ENCODE data around the gene KCNH8.
"Not testable (repeated sequence)": the region's sequence is repeated elsewhere in the genome, so short reads cannot be mapped to it uniquely, and the experiment has no call there.

KCNH8 gene

DNA sequence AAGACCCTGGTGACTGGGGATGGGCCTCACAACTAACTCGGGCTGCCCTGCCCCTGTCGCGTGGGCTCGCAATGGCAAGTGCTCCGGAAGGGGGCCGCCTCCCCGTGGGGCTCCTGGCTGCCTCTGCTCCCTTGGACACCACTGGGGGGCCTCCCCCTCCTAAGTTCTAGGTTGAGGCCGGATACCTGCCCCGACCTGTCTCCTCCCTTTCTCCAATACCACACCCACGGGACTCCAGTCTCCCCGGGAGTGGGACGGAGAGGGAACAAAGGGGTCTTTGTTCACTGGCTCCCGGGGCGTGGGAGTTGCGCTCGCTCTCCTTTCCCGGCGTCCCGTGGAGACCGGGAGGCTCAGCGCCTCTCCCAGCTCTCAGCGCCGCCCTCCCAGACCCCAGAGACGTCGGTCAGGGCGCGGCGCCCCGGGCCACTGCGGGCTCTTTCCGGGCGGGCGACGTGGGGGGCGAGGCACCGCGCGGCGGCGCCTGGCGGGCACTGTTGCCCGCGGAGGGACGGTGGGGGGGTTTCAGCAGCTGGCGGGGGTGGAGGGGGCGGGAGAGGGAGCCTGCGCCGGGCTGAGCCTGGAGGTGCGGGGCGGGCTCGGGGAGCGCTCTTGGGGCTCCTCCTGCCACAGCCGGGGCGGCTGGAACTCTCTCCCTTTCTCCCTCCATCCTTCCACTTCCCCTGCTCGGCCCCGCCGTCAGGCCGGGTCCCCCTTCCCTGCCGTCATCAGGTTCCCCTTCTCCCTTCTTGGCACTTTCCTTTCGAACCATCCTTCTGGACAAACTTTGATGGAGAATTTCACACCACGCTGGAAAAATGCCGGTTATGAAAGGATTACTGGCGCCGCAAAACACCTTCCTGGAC lies at the start of gene KCNH8:
Gene KCNH8 (plus strand): TSS at position 606 of the 863 bp plus-strand sequence. CDS start 210 bp downstream, at position 816.
- FAIRE-seq = no peak

DNA sequence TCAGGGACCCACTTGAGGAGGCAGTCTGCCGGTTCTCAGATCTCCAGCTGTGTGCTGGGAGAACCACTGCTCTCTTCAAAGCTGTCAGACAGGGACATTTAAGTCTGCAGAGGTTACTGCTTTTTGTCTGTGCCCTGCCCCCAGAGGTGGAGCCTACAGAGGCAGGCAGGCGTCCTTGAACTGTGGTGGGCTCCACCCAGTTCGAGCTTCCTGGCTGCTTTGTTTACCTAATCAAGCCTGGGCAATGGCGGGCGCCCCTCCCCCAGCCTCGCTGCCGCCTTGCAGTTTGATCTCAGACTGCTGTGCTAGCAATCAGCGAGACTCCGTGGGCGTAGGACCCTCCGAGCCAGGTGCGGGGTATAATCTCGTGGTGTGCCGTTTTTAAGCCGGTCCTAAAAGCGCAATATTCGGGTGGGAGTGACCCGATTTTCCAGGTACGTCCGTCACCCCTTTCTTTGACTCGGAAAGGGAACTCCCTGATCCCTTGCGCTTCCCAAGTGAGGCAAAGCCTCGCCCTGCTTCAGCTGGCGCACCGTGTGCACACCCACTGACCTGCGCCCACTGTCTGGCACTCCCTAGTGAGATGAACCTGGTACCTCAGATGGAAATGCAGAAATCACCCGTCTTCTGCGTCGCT lies 45.5 kb upstream of the KCNH8 start:
- FAIRE-seq = not testable (repeated sequence)

DNA sequence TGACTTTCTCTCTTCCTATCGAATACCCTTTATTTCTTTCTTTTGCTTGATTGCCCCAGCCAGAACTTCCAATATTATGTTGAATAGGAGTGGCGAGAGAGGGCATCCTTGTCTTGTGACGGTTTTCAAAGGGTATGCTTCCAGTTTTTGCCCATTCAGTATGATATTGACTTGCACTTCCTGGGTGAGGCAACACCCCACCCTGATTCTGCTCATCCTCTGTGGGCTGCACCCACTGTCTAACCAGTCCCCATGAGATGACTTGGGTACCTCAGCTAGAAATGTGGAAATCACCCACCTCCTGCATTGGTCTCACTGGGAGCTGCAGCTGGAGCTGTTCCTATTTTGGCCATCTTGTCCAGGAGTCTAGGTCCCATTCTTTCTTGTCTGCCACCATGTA lies 44.8 kb upstream of the KCNH8 start:
- no peak for FAIRE-seq

DNA sequence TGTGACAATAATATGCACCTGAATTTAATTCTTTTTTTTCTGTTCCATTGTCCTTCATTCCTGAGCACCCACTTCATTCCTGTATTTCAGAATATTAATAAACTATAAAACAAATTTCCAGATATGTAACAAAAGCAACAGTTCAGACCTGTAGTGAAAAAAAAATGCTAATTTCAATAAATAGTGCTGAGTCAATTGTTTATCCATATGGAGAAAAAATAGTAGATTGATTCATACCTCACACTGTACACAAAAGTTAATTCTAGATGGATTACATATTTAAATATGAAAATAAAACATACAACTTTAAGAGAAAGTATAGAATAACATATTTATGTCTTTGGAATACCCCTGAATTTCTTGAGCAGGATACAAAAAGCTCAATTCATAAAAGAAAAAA lies 43.9 kb upstream of the KCNH8 start:
- no peak for FAIRE-seq

DNA sequence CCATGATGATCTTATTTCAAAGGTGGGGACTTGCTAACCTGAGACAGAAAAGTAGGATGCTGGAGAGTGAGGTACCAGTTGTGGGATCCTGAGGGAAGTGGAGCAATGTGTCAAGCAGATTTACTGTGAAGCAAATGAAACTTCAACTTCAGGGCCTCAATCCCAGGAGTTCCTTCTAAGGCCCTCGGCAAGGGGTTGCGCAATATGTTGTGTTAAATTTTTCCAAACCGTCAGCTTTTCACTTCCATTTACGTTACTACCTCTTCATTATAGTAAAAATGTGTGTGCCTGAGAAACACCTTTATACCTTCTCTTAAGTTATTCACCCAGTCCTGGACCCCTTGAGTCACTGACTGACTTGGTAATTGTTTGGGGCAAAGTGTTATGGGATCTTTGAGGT lies 42.5 kb upstream of the KCNH8 start:
- FAIRE-seq = no peak

DNA sequence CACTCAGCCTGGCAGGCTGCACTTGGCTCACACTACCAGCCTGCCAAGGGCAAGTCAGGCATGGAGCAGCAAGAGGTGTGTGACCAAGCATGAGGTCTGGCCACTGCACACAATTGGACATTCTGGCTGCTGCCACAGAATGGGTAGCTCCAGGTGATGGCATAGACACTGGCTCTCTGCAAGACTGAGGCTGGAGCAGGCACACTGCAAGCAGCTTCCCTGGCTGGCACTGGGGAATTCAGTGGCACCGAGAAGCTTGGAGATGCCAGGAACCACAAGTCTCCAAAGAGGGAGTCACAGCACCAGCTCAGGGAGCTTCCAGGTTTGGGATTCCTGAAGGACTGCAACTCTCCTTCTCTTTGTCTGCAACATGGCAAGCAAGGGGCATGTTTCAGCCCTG lies 42.0 kb upstream of the KCNH8 start:
- no peak for FAIRE-seq

DNA sequence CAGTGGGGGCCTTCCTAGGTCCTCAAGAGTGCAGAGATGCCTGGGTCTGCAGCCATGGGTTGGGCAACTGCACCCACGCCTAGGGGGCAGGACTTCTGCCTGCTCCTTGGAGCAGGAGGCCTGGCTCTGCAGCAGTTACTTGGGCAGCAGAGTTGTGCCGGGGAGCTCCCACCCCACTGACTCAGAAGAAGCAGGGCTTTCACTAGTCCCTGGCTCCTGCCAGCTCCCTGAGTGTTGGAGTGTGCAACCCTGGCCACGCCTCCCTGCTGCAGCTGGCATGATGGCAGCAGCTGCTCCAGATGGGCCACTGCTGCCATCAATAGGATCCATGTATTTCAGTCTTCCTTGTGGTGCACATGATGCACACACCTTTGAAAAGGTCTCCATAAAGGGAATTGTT lies 40.6 kb upstream of the KCNH8 start:
- no peak for FAIRE-seq

DNA sequence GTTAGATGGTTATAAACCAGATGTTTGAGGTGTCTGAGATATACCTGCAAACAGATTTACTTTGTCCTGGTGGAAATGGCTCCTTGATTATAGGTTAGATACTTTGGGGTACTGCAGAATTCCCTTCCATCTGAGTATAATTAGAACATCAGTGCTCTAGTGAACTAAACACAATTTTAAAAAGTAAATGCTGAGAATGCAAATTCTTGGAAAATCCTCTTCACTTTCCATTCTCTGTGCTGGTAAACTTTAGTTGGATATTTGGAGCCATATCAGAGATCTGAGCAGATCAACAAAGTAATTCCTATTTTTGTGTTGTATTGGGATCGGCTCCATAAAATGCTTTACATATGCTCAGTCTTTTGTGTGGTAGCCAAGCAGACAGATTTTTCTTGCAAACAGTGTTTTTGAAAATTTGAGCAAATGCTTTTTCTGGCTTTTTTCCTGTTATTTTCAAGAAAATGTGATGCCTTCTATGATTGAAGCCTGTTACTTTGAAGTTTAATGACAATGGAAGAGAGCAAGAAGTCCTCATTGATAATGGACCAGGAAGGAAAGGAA lies 37.9 kb upstream of the KCNH8 start:
- FAIRE-seq = no peak

DNA sequence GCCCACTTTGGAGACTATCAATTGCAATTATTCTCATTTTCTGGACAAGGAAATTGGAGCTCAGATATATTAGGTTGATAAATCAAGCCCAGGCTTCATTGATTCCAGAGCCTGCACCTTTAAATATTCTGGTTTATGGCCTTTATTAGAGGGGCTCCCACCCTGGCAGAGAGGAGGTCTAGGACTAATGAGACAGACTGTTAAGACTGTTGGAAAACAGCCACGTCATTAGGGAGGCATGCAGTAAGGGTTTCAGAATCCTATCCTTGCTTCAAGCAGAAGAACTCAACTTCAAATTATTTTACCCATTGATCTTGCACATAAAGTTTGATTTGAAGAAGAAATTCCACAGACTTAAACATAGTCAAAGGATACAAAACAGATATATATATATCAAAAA lies 33.8 kb upstream of the KCNH8 start:
- no peak for FAIRE-seq

DNA sequence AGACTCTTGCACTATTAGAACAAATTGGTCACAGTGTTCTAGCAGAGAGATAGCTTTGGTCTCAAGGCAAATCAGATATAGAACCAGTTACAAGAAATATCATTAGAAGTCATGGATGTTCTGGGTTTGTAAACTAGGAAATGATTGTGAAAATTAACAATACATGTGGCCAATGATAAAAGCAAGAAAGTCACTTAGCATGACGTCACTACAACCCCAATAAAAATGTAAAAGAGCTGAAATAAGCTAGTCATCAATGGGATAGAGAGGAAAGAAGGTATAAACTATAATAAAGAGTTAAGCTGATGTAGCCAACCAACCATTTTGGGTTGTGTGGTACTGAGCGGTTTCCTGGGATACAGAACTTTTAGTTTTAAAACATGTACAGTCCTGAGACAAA lies 32.1 kb upstream of the KCNH8 start:
- no peak for FAIRE-seq

DNA sequence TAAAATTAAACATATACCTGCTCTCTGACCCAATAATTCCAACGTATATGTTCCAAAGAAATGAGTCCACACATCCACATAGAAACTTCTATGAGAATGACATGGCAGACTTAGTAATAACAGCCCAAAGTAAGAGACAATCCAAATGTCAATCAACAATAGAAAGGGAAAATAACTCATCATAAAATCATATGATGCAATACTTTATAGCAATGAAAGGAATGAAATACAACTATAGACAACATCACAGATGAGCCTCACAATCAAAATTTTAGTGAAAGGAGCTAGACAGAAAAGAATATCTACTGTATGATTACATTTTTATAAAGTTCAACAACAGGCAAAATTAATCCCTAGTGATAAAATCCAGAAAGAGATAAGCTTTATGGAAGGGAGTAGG lies 23.6 kb upstream of the KCNH8 start:
- FAIRE-seq = no peak

DNA sequence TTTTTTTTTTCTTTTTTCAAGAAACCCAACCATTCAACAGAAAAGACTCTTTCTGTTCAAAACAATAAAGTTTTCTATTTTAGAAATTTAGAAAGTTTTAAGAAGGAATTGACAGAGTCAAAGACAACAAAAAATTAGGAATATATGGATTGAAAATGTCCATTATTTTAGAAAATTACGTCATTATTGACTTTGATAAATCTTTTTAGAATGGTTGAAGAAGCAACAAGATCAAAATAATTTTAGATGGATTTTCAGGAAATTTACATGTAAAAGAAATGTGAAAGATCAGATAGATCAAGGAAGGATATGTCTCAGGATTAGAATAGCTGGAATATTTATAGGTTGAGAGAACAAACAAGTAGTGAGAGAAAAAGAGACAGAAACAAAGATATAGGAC lies 8.4 kb upstream of the KCNH8 start:
- no peak for FAIRE-seq

DNA sequence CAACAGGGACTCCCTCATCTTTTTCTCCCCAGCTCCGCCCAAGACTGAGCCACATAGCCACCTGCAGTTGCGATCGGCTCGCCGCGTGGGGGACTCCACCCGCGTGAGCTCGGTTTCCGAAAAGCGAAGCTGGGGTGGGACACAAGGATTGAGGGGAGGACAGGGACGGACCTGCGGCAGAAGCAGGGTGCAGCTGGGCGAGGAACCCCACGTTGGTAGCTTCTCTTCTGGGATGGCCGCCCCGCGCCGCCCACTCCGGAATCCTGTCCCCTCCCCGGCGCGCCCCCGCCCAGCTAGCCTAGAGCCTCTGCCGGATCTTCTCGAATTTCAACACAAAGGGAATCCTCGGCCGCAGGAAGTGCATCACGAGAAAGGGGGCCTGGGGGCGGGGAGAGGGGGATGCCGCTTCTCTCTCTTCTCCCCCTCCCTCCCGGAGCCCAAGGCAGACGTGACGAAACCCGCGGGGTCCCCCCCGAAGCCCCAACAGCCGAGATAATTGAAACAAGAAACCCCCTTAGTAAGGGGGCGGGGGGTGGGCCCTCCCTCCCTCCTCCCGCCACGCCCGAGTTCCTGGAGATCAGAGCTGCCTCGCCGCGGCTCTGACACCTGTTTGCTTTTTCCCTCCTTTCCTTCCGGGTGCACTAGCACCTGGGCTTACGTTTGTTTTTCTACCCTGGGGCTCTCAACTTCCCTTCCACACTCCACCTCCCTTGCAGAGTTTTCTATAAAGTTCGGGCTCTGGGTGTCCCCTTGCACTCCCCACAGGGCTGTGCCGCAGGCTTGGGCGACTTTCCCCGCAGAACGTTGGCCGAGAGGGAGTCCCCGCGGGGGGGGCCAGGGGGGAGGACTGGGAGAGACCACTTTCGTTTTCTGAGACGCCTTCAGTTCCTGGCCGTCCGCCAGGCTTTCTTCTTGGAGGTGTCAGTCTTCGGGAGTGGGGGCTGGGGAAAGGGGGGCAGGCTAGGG lies 1.3 kb upstream of the KCNH8 start:
- FAIRE-seq = no peak

DNA sequence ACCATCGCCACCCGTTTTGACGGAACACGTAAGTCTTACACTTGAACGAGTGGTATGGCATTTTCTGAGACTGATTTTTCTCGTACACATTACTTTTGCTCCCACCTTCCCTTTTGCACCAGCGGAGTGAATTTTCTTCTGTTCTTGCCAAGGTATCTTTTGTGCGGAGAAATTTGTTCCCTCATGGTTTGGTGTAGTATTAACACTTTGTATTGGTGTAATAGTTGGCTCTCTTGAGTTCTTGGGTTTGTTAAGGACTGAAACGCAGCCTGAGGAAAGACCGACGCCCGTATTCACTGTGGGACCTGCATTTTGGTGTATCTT lies 420 bp downstream of the KCNH8 start:
- no peak for FAIRE-seq

DNA sequence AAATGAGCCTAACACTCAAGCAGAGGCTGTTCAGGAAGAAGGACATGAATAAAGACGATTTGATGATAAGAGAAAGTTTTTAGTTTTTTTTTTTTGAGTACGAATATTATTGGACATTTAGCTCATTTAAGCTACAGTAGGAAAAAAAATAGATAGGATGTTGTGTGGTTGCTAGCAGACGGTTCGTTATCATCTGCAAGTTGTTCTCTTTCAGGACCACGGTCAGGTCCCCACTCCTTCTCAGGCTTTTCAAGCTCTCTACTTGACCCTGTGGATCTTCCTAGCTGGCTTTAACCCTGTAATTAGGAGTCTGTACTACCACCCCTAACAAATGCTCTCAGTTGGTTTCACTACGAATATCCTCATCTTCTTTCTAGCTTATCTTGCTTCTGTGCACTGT lies 1.1 kb downstream of the KCNH8 start:
- no peak for FAIRE-seq

DNA sequence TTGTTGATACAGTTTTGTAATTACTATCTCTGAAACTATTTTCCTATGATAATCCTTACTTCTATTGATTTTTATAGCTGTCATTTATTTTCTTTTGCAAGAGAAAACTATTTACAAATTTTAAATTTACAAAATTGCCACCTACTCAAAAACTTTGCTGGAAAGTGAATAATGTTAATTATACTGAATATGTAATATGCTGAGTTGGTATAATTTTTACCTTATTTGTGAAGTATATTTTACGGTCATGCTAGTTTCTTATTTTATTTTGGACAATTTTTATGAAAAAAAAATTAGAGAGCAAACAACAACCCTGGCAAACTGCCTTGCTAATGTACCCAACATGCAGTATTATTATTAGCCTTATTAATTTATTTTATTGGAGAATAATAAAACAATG lies 2.9 kb downstream of the KCNH8 start:
- no peak for FAIRE-seq

DNA sequence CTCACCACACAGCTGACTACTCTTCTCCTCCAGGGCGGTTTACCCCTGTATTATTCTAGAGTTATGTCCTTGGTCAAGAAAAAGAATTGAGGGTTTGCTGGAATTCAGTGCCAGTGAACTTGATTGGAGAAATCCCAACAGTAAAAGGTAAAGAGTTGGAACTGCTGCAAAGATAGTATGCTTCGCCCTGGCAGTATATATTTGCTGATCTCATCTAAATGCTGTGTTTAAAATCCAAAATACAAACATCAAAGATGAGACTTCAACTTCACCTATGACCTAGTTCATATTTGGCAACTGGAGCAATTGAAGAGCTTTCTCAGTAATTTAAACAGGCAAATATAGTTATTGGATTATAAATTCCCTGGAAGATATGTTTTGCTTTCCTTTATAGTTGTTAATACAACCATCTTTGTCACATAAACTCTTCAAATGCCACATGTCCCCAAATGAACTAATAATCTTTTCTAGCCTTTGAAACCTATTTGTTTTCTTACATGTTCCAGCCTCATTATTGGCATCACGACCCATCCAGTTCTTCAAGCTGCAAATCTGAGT lies 6.5 kb downstream of the KCNH8 start:
- FAIRE-seq = no peak

DNA sequence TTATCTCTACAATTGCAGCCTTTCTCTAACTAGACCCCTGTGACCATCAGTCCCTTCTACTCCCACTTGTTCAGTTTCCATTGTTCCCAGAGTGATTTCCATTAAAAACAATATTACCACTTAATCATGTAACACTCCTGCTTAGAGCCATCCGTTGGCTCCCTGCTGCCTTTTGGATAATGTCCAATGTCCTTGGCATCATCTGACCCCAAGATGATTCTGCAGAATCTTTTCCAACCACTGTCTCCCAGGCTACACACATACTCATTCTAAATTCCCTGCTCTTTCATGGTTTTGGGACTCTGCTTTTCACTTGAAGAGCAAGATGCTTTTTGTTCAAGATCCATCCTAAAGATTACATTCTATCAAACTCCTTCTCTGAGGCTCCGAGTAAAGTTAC lies 7.1 kb downstream of the KCNH8 start:
- no peak for FAIRE-seq

DNA sequence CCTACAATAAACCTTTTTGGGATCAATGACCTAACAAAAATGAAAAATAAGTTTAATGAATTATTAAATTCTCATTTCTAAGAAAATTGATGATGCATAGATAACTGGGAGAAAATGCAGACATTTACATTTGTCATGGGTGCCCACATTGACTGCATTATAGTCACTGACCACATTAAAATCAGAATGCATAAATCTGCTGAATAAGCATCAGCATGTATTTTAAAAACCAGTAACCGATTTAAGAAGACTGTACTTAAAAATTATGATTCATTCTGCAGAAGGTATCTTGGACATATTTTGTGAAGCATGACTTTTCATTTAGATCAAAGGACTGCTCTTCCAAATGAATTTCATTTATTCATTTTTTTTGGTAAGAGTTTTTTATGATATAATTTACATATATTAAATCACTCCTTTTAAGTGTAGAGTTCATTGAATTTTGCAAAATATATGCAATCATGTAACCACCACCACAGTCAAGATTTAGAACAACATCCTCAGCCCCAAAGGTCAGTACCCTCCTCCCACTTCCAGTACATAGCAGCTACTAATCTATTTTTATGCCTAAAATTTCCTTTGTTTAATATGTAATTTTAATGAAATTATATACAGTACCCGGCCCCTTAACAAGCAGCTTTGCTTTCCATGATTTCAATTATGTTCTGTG lies 11.8 kb downstream of the KCNH8 start:
- FAIRE-seq = no peak

DNA sequence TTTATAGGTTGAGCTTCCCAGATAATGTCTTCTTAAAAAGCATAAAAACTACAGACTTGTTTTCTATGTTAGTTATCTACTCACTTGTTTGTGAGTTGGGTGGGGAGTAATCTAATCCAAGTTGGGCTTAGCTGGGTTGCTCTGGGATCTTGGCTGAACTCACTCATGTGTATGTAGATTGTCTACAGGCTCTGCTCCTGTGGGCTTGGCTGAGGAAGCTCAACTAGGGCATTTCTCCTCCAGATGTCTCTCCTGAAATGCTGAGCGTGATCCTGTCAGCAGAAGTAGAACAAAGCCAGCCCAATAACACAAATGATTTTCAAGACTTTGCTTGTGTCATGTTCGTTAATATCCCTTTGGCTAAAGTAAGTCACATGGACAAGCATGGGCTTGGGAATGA lies 17.3 kb downstream of the KCNH8 start:
- no peak for FAIRE-seq

DNA sequence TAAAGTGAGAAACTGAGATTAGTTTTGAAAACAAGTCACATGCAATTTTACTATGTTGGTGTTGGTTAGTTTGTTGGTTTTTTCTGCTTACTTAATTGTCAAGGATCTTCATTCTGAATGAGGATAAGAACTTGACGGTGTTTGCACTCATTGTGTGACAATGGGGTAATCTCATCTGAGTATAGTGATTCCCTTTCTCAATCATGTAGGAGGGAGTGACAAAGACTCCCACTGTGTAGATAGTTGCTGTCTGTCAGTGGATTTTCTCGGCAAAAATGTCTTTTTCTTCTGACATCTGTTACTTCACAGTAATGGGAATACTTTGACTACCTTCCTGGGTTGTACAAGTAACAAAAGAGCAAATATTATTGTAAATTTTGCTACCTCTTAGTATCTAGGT lies 23.5 kb downstream of the KCNH8 start:
- no peak for FAIRE-seq

DNA sequence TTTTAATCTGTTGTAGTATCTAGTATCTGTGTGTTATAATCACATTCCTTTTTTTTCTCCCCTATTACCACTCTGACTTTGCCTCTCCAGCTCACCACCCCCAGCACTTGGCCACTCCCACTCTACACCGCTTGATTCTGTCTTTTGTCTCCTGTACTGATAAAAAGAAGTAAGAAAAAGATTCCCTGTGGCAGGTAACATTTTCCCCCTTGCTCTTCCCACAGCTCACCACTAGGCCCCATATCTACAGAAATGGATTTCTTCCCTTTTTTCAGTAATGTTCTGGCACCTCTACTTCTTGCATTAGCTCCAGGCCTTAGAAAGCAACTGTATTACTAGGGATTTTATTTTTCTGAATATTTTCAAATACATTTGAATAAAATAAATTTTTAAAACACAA lies 25.6 kb downstream of the KCNH8 start:
- FAIRE-seq = no peak
